HEK293T (cell line): ENCODE results near the gene DESI1.
"Not testable (repeated sequence)": the region's sequence is repeated elsewhere in the genome, so short reads cannot be mapped to it uniquely, and the experiment has no call there.

Experiments used
- CTCF ChIA-PET: fragments of 350-600 bp; formaldehyde crosslinking; extraction: SDS; loops from one replicate; lab custom pipeline; 2021; ENCODE audit warnings: antibody characterized with exemption, inconsistent platforms; lab: Yijun Ruan, JAX
- POLR2A ChIA-PET: fragments of 350-600 bp; formaldehyde crosslinking; extraction: SDS; loops from one replicate; lab custom pipeline; 2020; ENCODE audit warnings: antibody characterized with exemption, inconsistent platforms; lab: Yijun Ruan, JAX
- DNase-seq: peaks from one replicate; pipeline ENCODE4 v3.0.0; 2012; ENCODE audit warnings: mixed read lengths; ENCODE audit errors: extremely low spot score
- ARNT ChIP-seq: fragments of 450-650 bp; IDR thresholded peaks from 2 replicates; pipeline ENCODE4 v1.6.1; 2017; ENCODE audit warnings: mild to moderate bottlenecking
- BHLHE40 ChIP-seq: fragments of 450-650 bp; IDR thresholded peaks from 2 replicates; pipeline ENCODE4 v1.6.1; 2016; ENCODE audit warnings: mild to moderate bottlenecking, moderate library complexity, borderline replicate concordance
- CTBP1 ChIP-seq: fragments of 450-650 bp; IDR thresholded peaks from 2 replicates; pipeline ENCODE4 v1.6.1; 2016; ENCODE audit warnings: borderline replicate concordance
- ELF4 ChIP-seq: fragments of 450-650 bp; IDR thresholded peaks from 2 replicates; pipeline ENCODE4 v1.6.1; 2017; ENCODE audit warnings: antibody characterized with exemption
- FOXA1 ChIP-seq: fragments of 450-650 bp; IDR thresholded peaks from 2 replicates; pipeline ENCODE4 v1.6.1; 2016; ENCODE audit warnings: mild to moderate bottlenecking
- FOXK2 ChIP-seq: fragments of 450-650 bp; IDR thresholded peaks from 2 replicates; pipeline ENCODE4 v1.6.1; 2016; ENCODE audit warnings: mild to moderate bottlenecking
- FOXM1 ChIP-seq: fragments of 450-650 bp; IDR thresholded peaks from 2 replicates; pipeline ENCODE4 v1.6.1; 2017; ENCODE audit warnings: mild to moderate bottlenecking, borderline replicate concordance
- HDGF ChIP-seq: fragments of 450-650 bp; IDR thresholded peaks from 2 replicates; pipeline ENCODE4 v1.6.1; 2017; ENCODE audit warnings: antibody characterized with exemption, borderline replicate concordance
- L3MBTL2 ChIP-seq: fragments of 450-650 bp; conservative IDR thresholded peaks from 2 replicates; pipeline ENCODE4 v1.6.1; 2016; ENCODE audit warnings: mild to moderate bottlenecking
- LEF1 ChIP-seq: fragments of 450-650 bp; IDR thresholded peaks from 2 replicates; pipeline ENCODE4 v1.6.1; 2017; ENCODE audit warnings: mild to moderate bottlenecking, borderline replicate concordance
- NFRKB ChIP-seq: fragments of 450-650 bp; IDR thresholded peaks from 2 replicates; pipeline ENCODE4 v1.6.1; 2016; ENCODE audit warnings: mild to moderate bottlenecking, moderate library complexity
- PKNOX1 ChIP-seq: fragments of 450-650 bp; IDR thresholded peaks from 2 replicates; pipeline ENCODE4 v1.6.1; 2016
- SP1 ChIP-seq: fragments of 450-650 bp; IDR thresholded peaks from 2 replicates; pipeline ENCODE4 v1.6.1; 2017
- SUZ12 ChIP-seq: fragments of 450-650 bp; IDR thresholded peaks from 2 replicates; pipeline ENCODE4 v1.6.1; 2016; ENCODE audit warnings: mild to moderate bottlenecking
- TARDBP ChIP-seq: fragments of 450-650 bp; IDR thresholded peaks from 2 replicates; pipeline ENCODE4 v1.6.1; 2016
- ZNF384 ChIP-seq: fragments of 450-650 bp; IDR thresholded peaks from 2 replicates; pipeline ENCODE4 v1.6.1; 2016

The DESI1 gene

GRCh38 chr22:41596776-41597634 lies 23.8 kb downstream of the DESI1 start:
- TF ChIP-seq SUZ12 (no peak), LEF1 (no peak), FOXM1 (no peak), TARDBP (no peak), NFRKB (no peak)
- peak; percentile 66 for DNase-seq
- ChIA-PET CTCF (interaction anchor here (0.9 to 1.7 kb wide), 11 partner anchors 15 to 72 kb away, joined by 3 to 10 read pairs (median 4); partner anchors contain the start of gene POLR3H), POLR2A (interaction anchor here (0.9 to 2.0 kb wide), 4 partner anchors 24 to 53 kb away, joined by 3 to 7 read pairs (median 4); partner anchors contain the start of genes DESI1 and XRCC6)

GRCh38 chr22:41595703-41596102 lies 25.1 kb downstream of the DESI1 start:
- DNase-seq: no peak
- CTCF ChIA-PET: no interaction called here
- TF ChIP-seq L3MBTL2: no peak
- no peak for TF ChIP-seq PKNOX1
- no peak for TF ChIP-seq HDGF
- TF ChIP-seq SP1: no peak
- no peak for TF ChIP-seq LEF1
- no peak for TF ChIP-seq ARNT
- TF ChIP-seq BHLHE40: no peak
- no peak for TF ChIP-seq FOXK2
- TF ChIP-seq FOXM1: no peak
- no peak for TF ChIP-seq TARDBP
- no peak for TF ChIP-seq CTBP1
- no peak for TF ChIP-seq SUZ12
- TF ChIP-seq ELF4: no peak
- TF ChIP-seq NFRKB: no peak
- POLR2A ChIA-PET: no interaction called here

GRCh38 chr22:41593336-41593960 lies 27.4 kb downstream of the DESI1 start:
- DNase-seq: not testable (repeated sequence)
- ChIA-PET CTCF (interaction anchor here (0.9 kb wide), 1 partner anchor 61 kb away, joined by 3 read pairs; no protein-coding TSS in a partner anchor), POLR2A (interaction anchor here (1.2 kb wide), 1 partner anchor 28 kb away, joined by 6 read pairs; the partner anchor contains the start of gene XRCC6)

- peak; percentile 99 for DNase-seq
- CTCF ChIA-PET: interaction anchor here (0.7 to 1.9 kb wide), 4 partner anchors 12 to 77 kb away, joined by 3 to 12 read pairs (median 4); partner anchors contain the start of gene POLR3H
- POLR2A ChIA-PET: interaction anchor here (0.5 to 2.8 kb wide), 34 partner anchors 9 to 779 kb away, joined by 3 to 27 read pairs (median 4); partner anchors contain the start of genes ACO2, CSDC2, DESI1 and PHF5A
- TF ChIP-seq TARDBP (no peak), FOXM1 (no peak), LEF1 (no peak), ZNF384 (no peak), SUZ12 (no peak), NFRKB (no peak), ELF4 (peak; percentile 76), FOXA1 (no peak), HDGF (0 out of 2 replicates have a peak, but pooled peaks have one; percentile 52)
These were observed 31.2 kb downstream of the DESI1 start, which contains the start of gene PMM1 for GRCh38 chr22:41589391-41590241. TSS of gene PMM1 (minus strand) at chr22:41589840. CDS start at chr22:41589805, 35 bp downstream.

GRCh38 chr22:41587347-41587723 lies 33.5 kb downstream of the DESI1 start:
- ChIA-PET CTCF (interaction anchor here (0.6 kb wide), 1 partner anchor 416 kb away, joined by 3 read pairs; no protein-coding TSS in a partner anchor), POLR2A (no interaction called here)
- no peak for DNase-seq
- no peak for TF ChIP-seq ARNT
- no peak for TF ChIP-seq LEF1
- TF ChIP-seq NFRKB: no peak
- TF ChIP-seq ELF4: no peak

- ChIA-PET CTCF (no interaction called here), POLR2A (no interaction called here)
- TF ChIP-seq ZNF384: no peak
- TF ChIP-seq TARDBP: no peak
- no peak for TF ChIP-seq FOXA1
- no peak for TF ChIP-seq FOXK2
- TF ChIP-seq HDGF: no peak
- no peak for DNase-seq
These were observed 34.9 kb downstream of the DESI1 start for GRCh38 chr22:41585898-41586297.

- no peak for DNase-seq
- CTCF ChIA-PET: no interaction called here
- POLR2A ChIA-PET: no interaction called here
- TF ChIP-seq NFRKB (no peak), ELF4 (no peak), HDGF (no peak)
These were observed 36.0 kb downstream of the DESI1 start for GRCh38 chr22:41584881-41585280.
